Activated CD8-positive, alpha-beta memory T cell treated with anti-CD3 and anti-CD28 coated beads for 24 hours (primary cell): Measurements from ENCODE around the gene STAT3.
"Not testable (repeated sequence)": the region's sequence is repeated elsewhere in the genome, so short reads cannot be mapped to it uniquely, and the experiment has no call there.

ENCODE experiments used
- DNase-seq: peaks from one replicate; pipeline ENCODE4 v3.0.0-alpha.2; 2020

Gene STAT3

GRCh38 chr17:42274253-42274542, 114.0 kb downstream of the STAT3 start:
- DNase-seq, result no peak

DNA sequence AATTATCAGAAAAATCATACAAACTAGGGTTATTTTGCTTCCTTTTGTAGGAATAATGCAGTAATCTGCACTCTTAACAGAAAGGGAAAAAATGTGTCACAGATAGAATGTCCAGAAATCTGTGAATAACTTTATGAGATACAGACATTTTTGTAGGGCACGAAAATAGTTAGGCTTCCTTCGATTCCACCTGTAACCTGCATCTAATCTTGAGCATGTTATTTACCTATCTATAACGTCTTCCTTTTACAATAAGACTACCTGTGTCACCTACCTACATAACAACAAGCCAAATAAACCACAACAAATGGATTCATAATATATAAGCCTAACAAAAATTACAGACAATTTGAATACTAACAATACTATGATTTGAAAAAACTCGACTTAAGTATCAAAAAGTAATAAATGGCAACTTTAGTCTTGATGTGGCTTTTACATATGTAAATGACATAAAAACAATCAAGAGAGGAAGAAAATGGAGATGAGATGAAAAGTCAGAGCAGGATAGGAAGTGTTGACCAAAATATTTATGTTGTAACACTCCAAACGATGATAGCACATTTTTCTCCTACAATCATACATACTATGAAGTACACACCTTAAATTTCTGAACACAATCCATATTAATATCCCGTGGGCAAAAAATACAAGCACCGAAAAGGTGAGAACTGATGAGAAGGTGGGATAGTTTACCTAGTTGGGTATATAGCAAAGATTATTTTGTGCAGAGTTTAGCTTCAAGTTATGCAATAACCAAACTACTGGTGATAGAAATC, 114.6 kb downstream of the STAT3 start:
- no peak for DNase-seq

- DNase-seq, result no peak
Measured at GRCh38 chr17:42272162-42272907, 115.9 kb downstream of the STAT3 start.

DNA sequence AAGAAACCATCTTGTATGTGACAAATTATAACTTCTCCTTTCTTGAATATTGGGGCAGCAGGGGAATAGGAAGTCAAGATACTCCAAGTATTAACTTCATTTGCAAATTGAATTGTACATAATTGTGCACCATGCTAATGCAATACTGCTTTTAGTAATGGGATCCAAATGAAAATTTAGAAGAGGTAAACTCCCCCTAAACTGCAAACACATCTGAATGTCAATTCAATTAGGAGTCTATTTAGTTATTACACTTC, 116.5 kb downstream of the STAT3 start:
- no peak for DNase-seq

DNA sequence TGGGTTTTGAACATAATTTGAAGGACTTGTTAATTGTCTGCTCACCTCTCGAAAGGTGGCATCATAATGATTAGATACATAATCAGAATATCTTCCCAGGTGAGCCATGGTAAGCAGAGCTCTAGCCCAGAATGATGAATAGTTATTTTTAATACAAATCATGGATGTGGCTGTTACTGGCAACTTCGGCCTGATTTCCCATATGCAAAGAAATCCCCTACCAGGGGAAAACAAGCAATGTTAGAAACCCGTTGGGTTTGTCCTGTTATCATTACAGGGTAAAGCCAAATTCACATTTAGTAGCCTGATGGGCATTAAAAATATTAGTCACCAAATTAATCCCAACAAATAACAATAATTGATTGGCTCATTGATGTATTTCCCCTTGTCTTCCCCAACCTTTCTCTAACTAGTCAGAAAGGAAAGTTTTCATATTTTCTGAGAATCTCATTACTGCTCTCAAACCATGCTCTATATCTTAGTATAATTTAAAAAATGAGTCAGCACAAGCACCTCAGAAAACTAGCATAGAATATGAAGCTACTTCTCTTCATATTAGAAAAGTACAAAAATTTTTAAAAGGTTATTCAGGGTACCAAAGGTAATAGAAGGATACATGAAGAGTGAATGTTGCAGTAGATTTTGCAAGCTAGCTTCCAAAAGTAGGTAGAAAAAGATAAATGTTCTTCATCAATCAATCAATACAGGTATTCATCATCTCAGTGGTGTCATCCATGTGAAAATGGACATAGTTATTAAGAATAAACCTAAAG, 117.0 kb downstream of the STAT3 start:
- no peak for DNase-seq

GRCh38 chr17:42270596-42270995, 117.6 kb downstream of the STAT3 start:
- DNase-seq, result no peak

- DNase-seq, result no peak
Measured at GRCh38 chr17:42270170-42270535, 118.1 kb downstream of the STAT3 start.

DNA sequence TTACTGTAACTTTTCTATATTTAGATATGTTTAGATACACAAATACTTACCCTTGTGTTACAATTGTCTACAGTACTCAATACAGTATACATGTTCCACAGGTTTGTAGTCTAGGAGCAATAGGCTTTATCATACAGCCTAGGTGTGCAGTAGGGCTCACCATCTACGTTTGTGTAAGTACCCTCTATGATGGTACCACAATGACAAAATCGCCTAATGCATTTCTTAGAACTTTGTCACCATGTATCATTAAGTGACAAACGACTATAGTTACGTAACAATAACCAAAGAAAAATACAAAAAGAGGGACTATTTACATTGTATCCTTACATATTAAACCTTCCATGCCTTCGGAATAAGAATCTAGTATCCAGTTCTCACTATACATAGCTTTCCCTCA, 120.0 kb downstream of the STAT3 start:
- no peak for DNase-seq

DNA sequence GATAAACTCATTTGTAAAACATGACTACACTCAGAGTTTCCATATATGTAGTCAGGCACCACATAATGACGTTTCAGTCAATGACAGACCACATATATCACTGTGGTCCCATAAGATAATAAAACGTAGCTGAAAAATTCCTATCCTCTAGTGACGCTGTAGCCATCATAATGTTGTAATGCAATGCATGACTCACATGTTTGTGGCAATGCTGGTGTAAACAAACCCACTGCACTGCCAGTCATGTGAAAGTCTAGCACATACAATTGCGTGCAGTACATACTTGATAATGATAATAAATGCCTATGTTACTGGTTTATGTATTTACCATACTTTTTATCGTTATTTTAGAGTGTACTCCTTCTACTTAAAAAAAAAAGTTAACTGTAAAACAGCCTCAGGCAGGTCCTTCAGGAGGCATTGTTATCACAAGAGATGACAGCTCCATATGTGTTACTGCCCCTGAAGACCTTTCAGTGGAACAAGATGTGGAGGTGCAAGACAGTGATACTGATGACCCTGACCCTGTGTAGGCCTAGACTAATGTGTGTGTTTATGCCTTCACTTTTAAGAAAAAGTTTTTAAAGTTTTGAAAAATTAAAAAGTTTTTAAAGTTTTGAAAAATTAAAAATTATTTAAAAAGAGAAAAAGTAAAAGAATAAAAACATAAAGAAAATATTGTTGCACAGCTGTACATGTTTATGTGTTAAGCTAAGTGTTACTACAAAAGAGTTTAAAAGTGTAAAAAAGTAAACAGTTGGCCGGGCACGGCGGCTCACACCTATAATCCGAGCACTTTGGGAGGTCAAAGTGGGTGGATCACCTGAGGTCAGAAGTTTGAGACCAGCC, 121.1 kb downstream of the STAT3 start:
- no peak for DNase-seq

GRCh38 chr17:42266462-42266861, 121.8 kb downstream of the STAT3 start:
- no peak for DNase-seq

- DNase-seq, result not testable (repeated sequence)
Measured at GRCh38 chr17:42264366-42264765, 123.9 kb downstream of the STAT3 start.
